H9 (cell line): ENCODE results near the gene HEATR1. TPM values are rescaled to one million over a fixed set of nuclear protein-coding genes. Genes with fewer than 3 reads are reported as not detected.

Experiments used
- DNase-seq: peaks from one replicate; pipeline ENCODE4 v3.0.0-alpha.2; 2017
- H2AFZ ChIP-seq: one replicate; pipeline ENCODE4 v1.6.1; 2013; ENCODE audit warnings: mild to moderate bottlenecking, low read length, control low read depth, moderate library complexity
- H2AK5ac ChIP-seq: 2 replicates; pipeline ENCODE4 v1.6.1; 2013; ENCODE audit warnings: low read length, control low read depth, mixed read lengths; ENCODE audit not compliant: insufficient read length
- H2BK120ac ChIP-seq: one replicate; pipeline ENCODE4 v1.6.1; 2013; ENCODE audit warnings: low read depth, mild to moderate bottlenecking, low read length, control low read depth, inconsistent platforms; ENCODE audit not compliant: poor library complexity, severe bottlenecking
- H2BK12ac ChIP-seq: 2 replicates; pipeline ENCODE4 v1.6.1; 2013; ENCODE audit warnings: low read length, control low read depth, mixed read lengths, low read depth; ENCODE audit not compliant: insufficient read length
- H2BK15ac ChIP-seq: 2 replicates; pipeline ENCODE4 v1.6.1; 2013; ENCODE audit warnings: low read depth, low read length, control low read depth
- H2BK20ac ChIP-seq: one replicate; pipeline ENCODE4 v1.6.1; 2013; ENCODE audit warnings: low read depth, mild to moderate bottlenecking, low read length, control low read depth, inconsistent platforms; ENCODE audit not compliant: poor library complexity, severe bottlenecking
- H2BK5ac ChIP-seq: 2 replicates; pipeline ENCODE4 v1.6.1; 2013; ENCODE audit warnings: low read length, control low read depth, mixed read lengths; ENCODE audit not compliant: insufficient read length
- H3K14ac ChIP-seq: 2 replicates; pipeline ENCODE4 v1.6.1; 2013; ENCODE audit warnings: low read length, control low read depth; ENCODE audit not compliant: insufficient read depth
- H3K18ac ChIP-seq: 2 replicates; pipeline ENCODE4 v1.6.1; 2013; ENCODE audit warnings: low read depth, mild to moderate bottlenecking, mixed read lengths, low read length, control low read depth; ENCODE audit not compliant: insufficient read length
- H3K23ac ChIP-seq: 2 replicates; pipeline ENCODE4 v1.6.1; 2013; ENCODE audit warnings: low read length, control low read depth, mixed read lengths, low read depth; ENCODE audit not compliant: insufficient read length
- H3K23me2 ChIP-seq: 2 replicates; pipeline ENCODE4 v1.6.1; 2013; ENCODE audit warnings: low read depth, mild to moderate bottlenecking, mixed read lengths, low read length, control low read depth; ENCODE audit not compliant: insufficient read length, poor library complexity, severe bottlenecking
- H3K27ac ChIP-seq: 2 replicates; pipeline ENCODE4 v1.5.1; 2013; ENCODE audit warnings: low read length, control low read depth, mixed read lengths, low read depth; ENCODE audit not compliant: insufficient read length
- H3K27me3 ChIP-seq: 2 replicates; pipeline ENCODE4 v1.6.1; 2013; ENCODE audit warnings: low read length, control low read depth, inconsistent platforms; ENCODE audit not compliant: insufficient read depth
- H3K4ac ChIP-seq: 2 replicates; pipeline ENCODE4 v1.6.1; 2013; ENCODE audit warnings: low read depth, mild to moderate bottlenecking, control low read depth, inconsistent platforms, low read length, moderate library complexity
- H3K4me1 ChIP-seq: 2 replicates; pipeline ENCODE4 v1.6.1; 2013; ENCODE audit warnings: low read length, control low read depth, inconsistent platforms; ENCODE audit not compliant: insufficient read depth
- H3K4me2 ChIP-seq: 2 replicates; pipeline ENCODE4 v1.6.1; 2013; ENCODE audit warnings: low read length, control low read depth, mixed read lengths; ENCODE audit not compliant: insufficient read length, insufficient read depth
- H3K56ac ChIP-seq: 2 replicates; pipeline ENCODE4 v1.6.1; 2013; ENCODE audit warnings: low read depth, mild to moderate bottlenecking, mixed read lengths, low read length, control low read depth; ENCODE audit not compliant: insufficient read length
- H3K79me1 ChIP-seq: 2 replicates; pipeline ENCODE4 v1.6.1; 2013; ENCODE audit warnings: low read depth, mild to moderate bottlenecking, moderate library complexity, low read length, control low read depth, inconsistent platforms; ENCODE audit not compliant: insufficient read depth, poor library complexity, severe bottlenecking
- H3K79me2 ChIP-seq: 2 replicates; pipeline ENCODE4 v1.6.1; 2013; ENCODE audit warnings: low read length, control low read depth, inconsistent platforms; ENCODE audit not compliant: insufficient read depth
- H3K9ac ChIP-seq: 2 replicates; pipeline ENCODE4 v1.6.1; 2013; ENCODE audit warnings: low read length, control low read depth, mixed read lengths; ENCODE audit not compliant: insufficient read length; ENCODE audit errors: extremely low read depth
- H3K9me3 ChIP-seq: one replicate; pipeline ENCODE4 v1.6.1; 2013; ENCODE audit warnings: low read depth, low read length, inconsistent platforms; ENCODE audit not compliant: control insufficient read depth
- H3T11ph ChIP-seq: one replicate; pipeline ENCODE4 v1.6.1; 2013; ENCODE audit warnings: mild to moderate bottlenecking, low read length, control low read depth, inconsistent platforms
- H4K20me1 ChIP-seq: one replicate; pipeline ENCODE4 v1.6.1; 2013; ENCODE audit not compliant: control insufficient read depth, insufficient read length, insufficient read depth
- H4K5ac ChIP-seq: 2 replicates; pipeline ENCODE4 v1.6.1; 2013; ENCODE audit warnings: low read depth, mild to moderate bottlenecking, mixed read lengths, low read length, control low read depth; ENCODE audit not compliant: insufficient read length
- H4K8ac ChIP-seq: replicated peaks from 2 replicates; pipeline ENCODE4 v1.6.1; 2013; ENCODE audit warnings: low read length, control low read depth, mixed read lengths, low read depth; ENCODE audit not compliant: insufficient read length
- H4K91ac ChIP-seq: 2 replicates; pipeline ENCODE4 v1.6.1; 2013; ENCODE audit warnings: low read depth, mild to moderate bottlenecking, moderate library complexity, mixed read lengths, low read length, control low read depth; ENCODE audit not compliant: insufficient read length
- H3K27ac Mint-ChIP-seq, 3 experiments: 2 replicates in 2 of 3; 3 replicates in 1 of 3; pipeline ENCODE4 v1.8.0; 2020 to 2021; ENCODE audit warnings: mixed read lengths in 3 of 3, mild to moderate bottlenecking in 1 of 3, moderate library complexity in 1 of 3
- H3K27me3 Mint-ChIP-seq: 2 replicates; pipeline ENCODE4 v1.8.0; 2021; ENCODE audit warnings: low read depth, mild to moderate bottlenecking, moderate library complexity, mixed read lengths
- H3K36me3 Mint-ChIP-seq, 3 experiments: 2 replicates in 2 of 3; 3 replicates in 1 of 3; pipeline ENCODE4 v1.8.0; 2020 to 2021; ENCODE audit warnings: low read depth in 3 of 3, mixed read lengths in 3 of 3; ENCODE audit not compliant: insufficient read depth in 1 of 3
- H3K4me1 Mint-ChIP-seq, 2 experiments: 2 replicates each; pipeline ENCODE4 v1.8.0; 2020; ENCODE audit warnings: mixed read lengths in 2 of 2
- H3K4me3 Mint-ChIP-seq, 2 experiments: 2 replicates in 1 of 2; 3 replicates in 1 of 2; pipeline ENCODE4 v1.8.0; 2020 to 2021; ENCODE audit warnings: mild to moderate bottlenecking in 2 of 2, mixed read lengths in 2 of 2, moderate library complexity in 1 of 2
- H3K9me3 Mint-ChIP-seq, 2 experiments: 2 replicates in 1 of 2; 3 replicates in 1 of 2; pipeline ENCODE4 v1.8.0; 2020; ENCODE audit warnings: mild to moderate bottlenecking in 2 of 2, mixed read lengths in 2 of 2, moderate library complexity in 1 of 2
- CTCF ChIP-seq: fragments of 200-600 bp; sonication (generic); conservative IDR thresholded peaks from 3 replicates; pipeline ENCODE4 v1.8.0; 2021; ENCODE audit warnings: antibody characterized with exemption, mild to moderate bottlenecking
- WGBS: extraction: QIAGEN DNeasy Blood & Tissue Kit; methylation state at CpG from one replicate; pipeline ENCODE4 v1.1.7; 2013; ENCODE audit warnings: missing lambda C conversion rate, low lambda C conversion rate, mixed read lengths; ENCODE audit not compliant: insufficient read length; ENCODE audit errors: extremely low coverage; 5-methylcytosine and 5-hydroxymethylcytosine counted together
- total RNA-seq: library from RNA; stranded (reverse); gene quantifications from 2 replicates; pipeline ENCODE4 v1.2.1, GENCODE V29; 2021

HEATR1 gene
- total RNA-seq, 1 experiment from 2014 or later: 88.2 TPM

DNA sequence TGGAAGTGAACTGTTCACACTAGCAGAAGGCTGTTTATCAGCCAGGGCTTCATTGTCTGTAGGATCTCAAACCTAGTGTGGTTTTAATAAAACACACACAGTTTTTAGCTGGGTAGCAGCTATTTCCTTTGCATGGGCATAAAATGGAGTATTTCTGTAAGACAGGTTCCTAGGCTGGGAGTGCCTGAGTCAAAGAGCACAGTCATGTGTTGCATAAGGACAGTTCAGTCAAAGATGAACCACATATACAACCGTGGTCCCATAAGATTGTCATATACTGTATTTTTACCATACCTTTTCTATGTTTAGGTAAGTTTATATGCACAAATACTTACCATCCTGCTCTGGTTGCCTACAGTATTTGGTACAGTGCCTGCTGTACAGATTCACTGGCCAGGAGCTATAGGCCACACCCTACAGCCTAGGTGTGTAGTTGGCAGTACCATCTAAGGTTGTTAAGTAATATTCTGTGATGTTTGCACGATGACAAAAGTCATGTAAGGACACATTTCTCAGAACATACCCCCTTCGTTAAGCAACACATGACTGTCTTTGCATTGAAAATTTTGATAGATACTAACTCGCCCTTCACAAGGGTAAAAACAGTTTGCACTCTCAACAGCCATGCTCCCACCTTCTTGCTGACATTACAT is 63.4 kb downstream of the HEATR1 start:
- H3K27me3 ChIP-seq: no peaks in the 10 kb centered on the region
- H3K4me3 Mint-ChIP-seq: no peak overlapping the region
- H3K79me1 ChIP-seq: no peaks in the 10 kb centered on the region
- no peaks in the 10 kb centered on the region for H3K9me3 ChIP-seq
- no peak overlapping the region for H4K8ac ChIP-seq
- H3K56ac ChIP-seq: no peak overlapping the region
- H3K27me3 Mint-ChIP-seq: no peaks in the 10 kb centered on the region
- H2BK12ac ChIP-seq: no peak overlapping the region
- H3K4me1 ChIP-seq: no peaks in the 10 kb centered on the region
- no peak overlapping the region for H4K91ac ChIP-seq
- H3K14ac ChIP-seq: no peak overlapping the region
- no peak overlapping the region for H3K27ac ChIP-seq
- no peak overlapping the region for H2BK20ac ChIP-seq
- H3K23me2 ChIP-seq: no peaks in the 10 kb centered on the region
- WGBS: no CpG with 5 or more reads among the region's 4 CpGs
- H2BK5ac ChIP-seq: no peak overlapping the region
- no peak overlapping the region for H3K9ac ChIP-seq
- H3K79me2 ChIP-seq: no peaks in the 10 kb centered on the region
- H3K4ac ChIP-seq: no peak overlapping the region
- H3K4me2 ChIP-seq: no peak overlapping the region
- H4K5ac ChIP-seq: no peak overlapping the region
- H2BK120ac ChIP-seq: no peak overlapping the region
- H3K27ac Mint-ChIP-seq: no peak overlapping the region
- no peaks in the 10 kb centered on the region; a peak in 1 of 5 replicates for H3K9me3 Mint-ChIP-seq
- H3K18ac ChIP-seq: no peak overlapping the region
- no peaks in the 10 kb centered on the region; a peak in 1 of 4 replicates for H3K4me1 Mint-ChIP-seq
- peaks cover 7 to 47% (median 34%) of the 10 kb centered on the region in 3 experiments; a peak in 5 of 7 replicates for H3K36me3 Mint-ChIP-seq
- H2BK15ac ChIP-seq: no peak overlapping the region
- H2AFZ ChIP-seq: no peak overlapping the region
- no peak overlapping the region for H3T11ph ChIP-seq
- no peak for TF ChIP-seq CTCF
- DNase-seq: no peak
- H3K23ac ChIP-seq: no peak overlapping the region
- no peaks in the 10 kb centered on the region for H4K20me1 ChIP-seq
- no peak overlapping the region for H2AK5ac ChIP-seq
